Activated CD8-positive, alpha-beta T cell treated with anti-CD3 and anti-CD28 coated beads for 36 hours (primary cell): ENCODE measurements around the gene FNBP1L. TPM values are rescaled to one million over a fixed set of nuclear protein-coding genes. Genes with fewer than 3 reads are reported as not detected.

Experiments used
- ATAC-seq: fragments of 200-7000 bp; cut with Tn5 transposase; one replicate; pipeline ENCODE4 v1.10.0; 2021; ENCODE audit warnings: mild to moderate bottlenecking, moderate library complexity
- CTCF ChIA-PET: fragments of 350-600 bp; sonication (Branson Sonifier 250); formaldehyde crosslinking; loops from one replicate; lab custom pipeline; 2021; ENCODE audit warnings: antibody characterized with exemption; lab: Charles Lee
- POLR2A ChIA-PET: fragments of 350-600 bp; sonication (Branson Sonifier 250); formaldehyde crosslinking; loops from one replicate; lab custom pipeline; 2021; ENCODE audit warnings: antibody characterized with exemption; lab: Charles Lee
- DNase-seq: peaks from one replicate; pipeline ENCODE4 v3.0.0-alpha.2; 2020
- H3K27ac Mint-ChIP-seq: one replicate; pipeline ENCODE4 v1.8.0; 2021; ENCODE audit warnings: mild to moderate bottlenecking, mixed read lengths
- H3K27me3 Mint-ChIP-seq: one replicate; pipeline ENCODE4 v1.8.0; 2021; ENCODE audit warnings: mixed read lengths
- H3K36me3 Mint-ChIP-seq: one replicate; pipeline ENCODE4 v1.8.0; 2021; ENCODE audit warnings: low read depth, mixed read lengths
- H3K4me1 Mint-ChIP-seq: one replicate; pipeline ENCODE4 v1.8.0; 2021; ENCODE audit warnings: low read depth, mixed read lengths
- H3K4me3 Mint-ChIP-seq: one replicate; pipeline ENCODE4 v1.8.0; 2021; ENCODE audit warnings: mild to moderate bottlenecking, moderate library complexity, mixed read lengths
- H3K9me3 Mint-ChIP-seq: one replicate; pipeline ENCODE4 v1.8.0; 2021; ENCODE audit warnings: mixed read lengths
- CTCF ChIP-seq: fragments of 200-600 bp; IDR thresholded peaks from one replicate; pipeline ENCODE4 v1.8.0; 2022; ENCODE audit warnings: antibody characterized with exemption, mild to moderate bottlenecking
- intact Hi-C: fragments of 100-400 bp; cut with micrococcal nuclease; formaldehyde crosslinking; loops from one replicate; pipeline ENCODE4 v1.10.0; 2022
- total RNA-seq, 2 experiments: library from RNA; stranded (reverse); gene quantifications; one replicate each; pipeline ENCODE4 v1.2.3, GENCODE V29; 2021

Gene FNBP1L
- total RNA-seq, 2 experiments from 2014 or later, result 0.20 to 0.25 TPM

GRCh38 chr1:93441589-93441988, 6.3 kb upstream of the FNBP1L start:
- DNase-seq, result no peak
- no peak for TF ChIP-seq CTCF
- POLR2A ChIA-PET, result no interaction called here

GRCh38 chr1:93442008-93442666, 5.8 kb upstream of the FNBP1L start:
- CTCF ChIA-PET, result interaction anchor here (1.1 kb wide), 1 partner anchor 187 kb away, joined by 3 read pairs; no protein-coding TSS in a partner anchor
- H3K27ac Mint-ChIP-seq, result no peak overlapping the region
- H3K4me3 Mint-ChIP-seq, result no peak overlapping the region
- ATAC-seq (no peak), DNase-seq (no peak)
- peaks cover 22% of the 10 kb centered on the region for H3K27me3 Mint-ChIP-seq
- intact Hi-C loops, result no loop called here
- no peak for TF ChIP-seq CTCF
- H3K9me3 Mint-ChIP-seq, result no peaks in the 10 kb centered on the region
- H3K36me3 Mint-ChIP-seq, result no peaks in the 10 kb centered on the region
- no peaks in the 10 kb centered on the region for H3K4me1 Mint-ChIP-seq
- POLR2A ChIA-PET, result no interaction called here

More at GRCh38 chr1:93441589-93441988, 6.3 kb upstream of the FNBP1L start:
- ATAC-seq, result no peak
- intact Hi-C loops, result no loop called here
- H3K4me1 Mint-ChIP-seq, result no peaks in the 10 kb centered on the region
- H3K27me3 Mint-ChIP-seq, result peaks cover 17% of the 10 kb centered on the region
- H3K4me3 Mint-ChIP-seq, result no peak overlapping the region
- no peak overlapping the region for H3K27ac Mint-ChIP-seq
- no peaks in the 10 kb centered on the region for H3K9me3 Mint-ChIP-seq
- CTCF ChIA-PET, result interaction anchor here (0.6 kb wide), 1 partner anchor 20 kb away, joined by 4 read pairs; no protein-coding TSS in a partner anchor
- H3K36me3 Mint-ChIP-seq, result no peaks in the 10 kb centered on the region

GRCh38 chr1:93442741-93443140, 5.2 kb upstream of the FNBP1L start:
- peaks cover 27% of the 10 kb centered on the region for H3K27me3 Mint-ChIP-seq
- peaks cover 3% of the 10 kb centered on the region for H3K4me1 Mint-ChIP-seq
- intact Hi-C loops, result no loop called here
- ChIA-PET POLR2A (no interaction called here), CTCF (interaction anchor here (0.8 to 1.1 kb wide), 2 partner anchors 19 to 186 kb away, joined by 3 read pairs; no protein-coding TSS in a partner anchor)
- H3K27ac Mint-ChIP-seq, result no peak overlapping the region
- H3K9me3 Mint-ChIP-seq, result no peaks in the 10 kb centered on the region
- H3K4me3 Mint-ChIP-seq, result no peak overlapping the region
- H3K36me3 Mint-ChIP-seq, result no peaks in the 10 kb centered on the region
- DNase-seq (no peak), ATAC-seq (no peak)
- no peak for TF ChIP-seq CTCF

- POLR2A ChIA-PET, result no interaction called here
- ATAC-seq, result no peak
- no peak overlapping the region for H3K27ac Mint-ChIP-seq
- peaks cover 29% of the 10 kb centered on the region for H3K27me3 Mint-ChIP-seq
- intact Hi-C loops, result no loop called here
- DNase-seq, result no peak
- no peaks in the 10 kb centered on the region for H3K9me3 Mint-ChIP-seq
- no peaks in the 10 kb centered on the region for H3K36me3 Mint-ChIP-seq
- no peak for TF ChIP-seq CTCF
- H3K4me3 Mint-ChIP-seq, result no peak overlapping the region
- CTCF ChIA-PET, result interaction anchor here (0.7 to 0.8 kb wide), 2 partner anchors 18 to 176 kb away, joined by 3 read pairs; no protein-coding TSS in a partner anchor
- H3K4me1 Mint-ChIP-seq, result peaks cover 3% of the 10 kb centered on the region
These were observed 4.5 kb upstream of the FNBP1L start for GRCh38 chr1:93443454-93443853.

- Mint-ChIP-seq H3K27me3 (peaks cover 45% of the 10 kb centered on the region), H3K36me3 (no peaks in the 10 kb centered on the region), H3K9me3 (no peaks in the 10 kb centered on the region), H3K27ac (no peak overlapping the region), H3K4me3 (peak overlapping the region; percentile 77), H3K4me1 (peaks cover 12% of the 10 kb centered on the region)
- ChIA-PET POLR2A (no interaction called here), CTCF (interaction anchor here (1.7 to 3.7 kb wide), 5 partner anchors 10 to 397 kb away, joined by 3 to 17 read pairs (median 7); no protein-coding TSS in a partner anchor)
- intact Hi-C loops, result no loop called here
- no peak for TF ChIP-seq CTCF
- DNase-seq (no peak), ATAC-seq (no peak)
These were observed 974 bp upstream of the FNBP1L start for GRCh38 chr1:93446837-93447451.
